GM18519 (cell line): ENCODE data around the gene ANHX.
"Not testable (repeated sequence)": the region's sequence is repeated elsewhere in the genome, so short reads cannot be mapped to it uniquely, and the experiment has no call there.

Experiments used
- ATAC-seq: cut with Tn5 transposase; IDR thresholded peaks from one replicate; pipeline ENCODE4 v1.9.1; 2021; ENCODE audit warnings: mild to moderate bottlenecking, moderate library complexity; ENCODE audit not compliant: unreplicated experiment, low FRiP score

The ANHX gene

DNA sequence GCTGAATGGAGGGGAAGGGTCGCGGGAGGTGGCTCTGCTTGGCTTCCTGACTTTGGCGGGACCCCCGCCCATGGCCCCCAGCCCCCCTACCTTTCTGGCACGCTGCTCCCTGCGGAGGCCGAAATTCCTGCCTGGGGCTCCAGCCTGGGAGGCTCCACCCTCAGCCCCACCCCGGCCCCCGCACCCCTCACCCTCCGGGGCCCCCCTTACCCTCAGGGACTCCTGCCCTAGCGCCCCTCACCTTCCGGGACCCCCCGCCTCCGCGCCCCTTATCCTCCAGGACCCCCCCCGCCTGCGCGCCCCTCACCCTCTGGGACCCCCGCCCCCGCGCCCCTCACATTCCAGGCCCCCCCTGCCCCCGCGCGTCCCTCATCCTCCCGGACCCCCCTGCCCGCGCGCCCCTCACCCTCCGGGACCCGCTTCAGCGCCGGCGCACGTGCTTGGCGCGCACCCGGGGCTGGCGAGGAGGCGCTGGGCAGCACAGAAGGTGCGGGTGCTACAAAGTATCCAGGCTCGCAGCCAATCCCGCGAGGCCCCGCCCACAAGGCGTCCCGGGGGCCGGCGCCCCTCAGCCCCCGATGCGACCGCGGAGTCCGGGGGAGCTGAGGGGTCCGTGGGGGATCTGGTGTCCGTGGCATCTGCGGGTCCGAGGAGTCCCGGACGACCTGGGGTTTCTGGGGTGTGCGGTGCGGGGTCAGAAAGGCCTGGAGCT is at the start of gene ANHX:
ANHX (minus strand) TSS at position 477 of the 712 bp plus-strand sequence. CDS start 1,521 bp downstream, outside the sequence.
- ATAC-seq = no peak

DNA sequence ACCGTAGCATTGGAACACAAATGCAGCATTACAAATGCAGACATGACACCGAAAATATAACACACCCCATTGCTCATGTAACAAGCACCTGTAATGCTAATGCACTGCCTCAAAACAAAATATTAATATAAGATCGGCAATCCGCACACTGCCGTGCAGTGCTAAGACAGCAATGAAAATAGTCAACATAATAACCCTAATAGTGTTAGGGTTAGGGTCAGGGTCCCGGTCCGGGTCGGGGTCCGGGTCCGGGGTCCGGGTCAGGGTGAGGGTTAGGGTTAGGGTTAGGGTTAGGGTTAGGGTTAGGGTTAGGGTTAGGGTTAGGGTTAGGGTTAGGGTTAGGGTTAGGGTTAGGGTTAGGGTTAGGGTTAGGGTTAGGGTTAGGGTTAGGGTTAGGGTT is 29.0 kb upstream of the ANHX start:
- not testable (repeated sequence) for ATAC-seq

DNA sequence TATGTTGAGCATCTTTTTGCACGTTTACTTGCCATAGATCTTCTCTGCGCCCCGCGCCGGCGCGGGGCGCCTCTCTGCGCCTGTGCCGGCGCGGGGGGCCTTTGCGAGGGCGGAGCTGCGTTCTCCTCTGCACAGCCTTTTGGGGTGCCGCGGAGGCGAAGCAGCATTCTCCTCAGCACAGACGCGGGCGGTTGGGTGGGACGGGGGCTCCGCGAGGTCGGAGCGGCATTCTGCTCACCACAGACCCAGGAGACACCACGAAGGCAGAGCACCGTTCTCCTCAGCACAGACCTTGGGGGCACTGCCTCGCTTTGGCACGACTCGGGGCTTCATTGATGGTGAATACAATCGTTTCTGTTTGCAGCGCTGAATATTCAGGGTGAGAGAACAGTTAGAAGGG is 28.5 kb upstream of the ANHX start:
- ATAC-seq = no peak

DNA sequence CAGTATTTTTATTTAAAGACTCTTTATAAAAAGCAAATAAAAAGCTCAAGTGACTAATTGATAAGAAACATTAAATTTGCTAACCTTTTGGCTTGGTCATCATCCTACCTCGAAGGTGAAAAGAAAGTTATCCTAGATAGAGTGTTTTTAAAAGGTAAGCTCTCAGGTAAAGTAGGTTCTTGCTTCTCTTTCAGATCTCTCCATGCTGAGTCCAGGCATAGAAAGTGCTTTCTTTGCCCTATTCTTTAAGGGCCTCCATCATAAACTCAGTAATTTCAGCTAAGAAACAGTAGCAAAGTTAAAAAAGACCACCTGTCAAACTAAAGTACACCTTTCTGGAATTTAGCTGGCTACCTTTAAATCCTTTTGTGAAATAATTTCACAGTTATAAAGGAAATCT is 20.6 kb upstream of the ANHX start:
- ATAC-seq = no peak

DNA sequence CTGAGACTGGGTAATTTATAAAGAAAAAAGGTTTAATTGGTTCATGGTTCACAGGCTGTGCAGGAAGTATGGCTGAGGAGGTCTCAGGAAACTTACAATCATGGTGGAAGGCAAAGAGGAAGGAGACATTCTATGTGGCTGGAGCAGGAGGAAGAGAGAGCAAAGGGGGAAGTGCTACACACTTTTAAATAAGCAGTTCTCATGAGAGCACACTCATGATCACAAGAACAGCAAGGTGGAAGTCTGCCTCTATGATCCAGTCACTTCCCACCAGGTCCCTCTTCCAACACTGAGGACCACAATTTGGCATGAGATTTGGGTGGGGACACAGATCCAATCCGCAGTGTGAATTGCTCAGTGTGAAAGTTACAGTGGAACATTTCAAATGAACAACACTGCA is 20.2 kb upstream of the ANHX start:
- not testable (repeated sequence) for ATAC-seq

DNA sequence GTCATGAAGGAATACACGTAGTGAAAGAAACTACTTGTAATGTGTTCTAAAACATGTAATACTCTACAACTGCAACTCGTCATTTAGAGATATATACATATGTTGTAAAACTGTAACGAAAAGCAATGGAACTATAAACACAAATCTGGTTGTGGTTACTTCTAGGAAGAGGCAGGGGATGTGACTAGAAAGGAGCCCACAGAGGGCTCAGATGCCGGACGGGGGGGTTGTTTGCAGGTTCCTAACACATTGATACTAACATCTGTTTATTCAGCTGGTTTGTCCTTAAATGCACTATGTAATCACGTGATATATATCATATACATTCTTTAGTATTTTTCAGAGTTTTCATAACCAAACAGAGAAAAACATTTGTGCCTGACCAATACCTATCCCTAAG is 16.1 kb upstream of the ANHX start:
- ATAC-seq = no peak

DNA sequence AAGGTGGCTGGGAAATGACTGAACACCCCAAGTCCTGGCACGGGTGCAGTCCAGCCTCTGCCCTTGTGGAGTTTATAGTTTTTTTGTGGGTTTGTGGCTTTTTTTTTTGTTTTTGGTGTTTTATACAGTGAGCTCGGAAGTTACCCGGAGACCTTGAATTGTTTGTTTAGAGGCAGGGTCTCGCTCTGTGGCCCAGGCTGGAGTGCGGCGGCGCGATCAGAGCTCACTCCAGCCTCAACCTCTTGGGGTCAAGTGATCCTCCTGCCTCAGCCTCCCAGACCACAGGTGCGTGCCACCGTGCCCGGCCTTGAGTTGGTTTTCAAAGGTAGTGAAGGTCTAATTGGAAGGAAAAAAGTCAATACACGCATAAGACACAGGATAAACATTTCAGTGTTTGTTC is 879 bp upstream of the ANHX start:
- ATAC-seq = no peak

DNA sequence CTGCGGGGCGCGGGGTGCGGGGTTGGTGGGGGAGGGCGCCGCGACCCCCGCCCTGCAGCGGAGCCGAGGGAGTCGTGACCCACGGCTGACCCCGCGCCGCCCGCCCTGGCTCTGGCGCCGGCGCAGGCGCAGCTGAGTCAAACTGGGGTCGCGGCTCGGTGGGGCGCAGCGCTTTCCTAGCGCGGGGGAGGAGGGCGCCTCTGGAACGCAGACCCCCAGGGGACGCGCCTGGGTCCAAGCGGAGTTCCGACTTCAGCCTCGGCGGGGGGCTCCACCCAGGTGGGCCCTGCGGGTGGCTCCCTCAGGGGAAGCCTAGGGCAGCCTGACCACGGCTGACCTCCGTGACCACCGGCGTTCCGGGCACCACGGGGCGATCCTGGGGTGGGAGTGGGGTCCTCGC is 467 bp upstream of the ANHX start:
- ATAC-seq = no peak

DNA sequence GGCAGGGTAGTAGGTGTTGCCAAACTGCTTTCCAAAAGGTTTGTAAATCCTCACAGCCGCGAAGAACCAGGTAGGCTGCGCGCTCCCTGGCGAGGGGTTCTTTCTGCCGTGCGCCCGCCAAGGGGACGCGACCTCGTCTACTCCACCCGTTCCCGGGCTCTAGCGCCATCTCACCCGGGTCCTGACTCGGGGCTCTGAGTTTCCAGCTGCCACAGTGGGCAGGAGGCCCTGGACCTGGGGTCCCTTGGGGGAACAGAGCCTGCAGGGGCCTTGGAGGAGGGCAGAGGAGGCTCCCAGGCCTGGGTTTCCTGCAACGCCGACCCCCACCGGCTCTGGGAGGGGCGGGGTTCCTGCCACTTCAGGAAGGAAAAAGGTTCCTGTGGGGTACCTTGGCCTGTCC is 706 bp downstream of the ANHX start:
- ATAC-seq = no peak

DNA sequence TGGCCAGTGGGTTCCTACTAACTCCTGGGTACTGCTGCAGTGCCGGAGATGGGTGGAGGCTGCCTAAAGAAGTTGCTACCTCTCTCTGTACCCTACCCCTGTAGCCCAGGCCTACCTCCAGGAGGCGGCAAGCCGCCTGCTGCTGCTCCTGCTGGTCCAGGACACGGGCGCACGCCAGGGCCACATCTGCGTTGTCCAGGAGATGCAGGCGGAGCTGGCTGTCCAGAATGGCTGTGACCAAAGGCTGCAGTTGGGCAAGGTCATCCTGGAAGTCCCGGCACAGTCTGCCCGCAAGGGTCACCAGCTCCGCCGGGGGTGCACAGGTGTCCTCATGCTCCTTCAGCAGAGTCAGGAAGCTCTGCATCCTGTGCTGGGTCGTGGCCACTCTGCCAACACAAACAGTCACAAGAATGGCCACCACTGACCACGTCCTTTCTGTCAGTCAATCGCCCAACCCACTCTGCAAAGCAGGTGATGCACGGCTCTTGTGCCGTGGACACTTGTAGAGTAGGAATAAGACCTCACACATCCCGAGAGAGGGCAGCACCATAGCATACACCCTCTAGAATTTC is 1.6 kb downstream of the ANHX start:
- ATAC-seq = no peak

DNA sequence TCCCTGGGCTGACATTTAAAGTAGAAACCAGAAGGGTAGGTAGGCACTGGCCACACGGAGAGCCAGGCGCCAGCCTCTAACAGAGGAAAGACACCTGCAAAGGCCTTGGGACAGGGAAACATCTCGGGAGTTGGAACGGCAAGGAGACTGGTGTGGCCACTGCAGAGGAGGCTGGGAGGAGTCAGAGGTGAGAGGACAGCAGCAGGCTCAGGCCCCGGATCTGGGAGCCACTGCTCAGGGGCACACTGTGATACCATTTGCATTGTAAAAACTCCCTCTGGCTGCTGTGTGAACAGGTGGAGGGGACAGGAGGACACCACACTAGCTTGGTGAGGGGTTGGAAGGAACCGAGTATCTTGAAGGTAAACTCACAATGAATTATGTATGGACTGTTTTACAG is 2.7 kb downstream of the ANHX start:
- no peak for ATAC-seq

DNA sequence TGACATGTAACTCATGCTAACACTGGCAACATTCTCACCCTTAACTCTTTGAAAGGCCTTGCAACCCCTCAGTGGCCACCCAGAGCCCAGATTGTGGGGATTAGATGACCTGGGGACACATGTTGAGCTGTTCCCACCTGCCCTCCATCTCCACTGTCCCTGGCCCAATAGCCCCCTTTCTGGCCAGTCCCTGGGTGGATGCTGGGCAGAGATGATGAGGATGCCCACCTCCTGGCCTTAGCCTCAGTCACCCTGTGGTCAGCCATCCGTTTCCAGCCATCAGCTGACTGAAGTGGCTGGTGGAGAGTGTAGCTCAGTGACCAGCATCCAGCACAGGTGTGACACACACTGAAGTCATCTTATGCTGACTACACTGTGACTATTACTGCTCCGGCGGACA is 4.7 kb downstream of the ANHX start:
- no peak for ATAC-seq

DNA sequence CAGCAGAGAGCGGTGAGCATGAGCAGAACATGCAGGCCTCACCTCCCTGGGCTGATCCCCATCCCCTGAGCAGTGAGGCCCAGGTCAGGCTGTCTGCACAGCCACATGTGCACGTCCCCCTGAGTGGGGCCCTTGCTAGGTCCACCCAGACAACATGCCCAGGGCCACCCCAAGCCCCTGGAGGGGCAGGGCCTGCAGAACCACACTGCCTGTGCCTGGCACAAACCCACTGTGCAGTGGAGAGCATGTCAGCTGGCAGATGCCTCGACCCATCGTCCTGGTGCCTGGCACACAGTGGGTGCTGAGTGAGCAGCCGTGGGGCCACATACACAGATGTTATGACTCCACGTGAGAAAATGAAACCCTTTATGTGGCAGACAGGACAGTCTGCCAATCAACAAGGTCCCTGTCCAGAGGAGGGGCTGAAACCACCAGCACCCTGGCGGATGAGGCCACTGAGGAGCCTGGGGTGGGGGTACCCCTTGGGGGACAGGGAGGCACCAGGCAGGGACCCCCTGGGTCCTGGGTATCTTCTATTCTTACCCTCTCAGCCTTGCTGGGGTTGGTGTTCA is 8.3 kb downstream of the ANHX start:
- ATAC-seq = no peak

DNA sequence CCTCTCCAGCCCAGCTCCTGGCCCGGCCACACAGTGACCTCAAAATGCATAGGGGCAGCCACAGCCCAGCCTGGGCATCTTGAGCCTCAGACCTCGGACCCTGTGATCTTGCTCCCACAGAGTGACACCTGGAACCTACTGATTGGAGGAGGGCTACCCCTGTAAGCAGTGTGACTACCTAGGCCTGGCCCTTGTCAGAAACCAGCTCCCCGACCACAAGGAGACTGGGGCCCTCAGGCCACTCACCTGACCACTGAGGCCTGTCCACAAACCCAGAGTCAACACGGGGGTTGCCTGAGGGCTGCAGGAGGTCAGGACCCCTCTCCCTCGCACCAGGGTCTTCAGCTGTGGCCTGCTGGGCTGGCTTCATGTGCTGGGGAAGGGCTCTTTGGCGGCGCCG is 9.0 kb downstream of the ANHX start:
- ATAC-seq = no peak

DNA sequence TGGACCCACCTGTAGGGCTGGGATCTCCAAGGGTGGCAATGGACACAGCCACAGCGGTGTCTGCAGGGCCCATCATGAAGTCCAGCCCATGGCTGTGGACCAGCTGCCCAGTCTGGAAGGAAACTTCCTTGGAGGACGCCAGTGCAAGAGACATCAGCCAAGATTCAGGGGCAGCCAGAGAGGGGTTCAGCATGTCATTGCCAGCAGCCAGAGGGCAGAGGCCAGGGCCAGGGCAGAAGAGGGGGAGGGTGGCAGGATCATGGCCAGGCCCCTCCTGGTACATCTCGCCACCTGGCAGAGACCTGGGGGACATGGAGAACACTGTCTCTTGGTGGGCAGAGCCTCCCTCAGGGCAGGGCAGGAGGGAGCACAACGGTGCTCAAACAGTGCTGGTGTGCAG is 10.2 kb downstream of the ANHX start:
- ATAC-seq = no peak

DNA sequence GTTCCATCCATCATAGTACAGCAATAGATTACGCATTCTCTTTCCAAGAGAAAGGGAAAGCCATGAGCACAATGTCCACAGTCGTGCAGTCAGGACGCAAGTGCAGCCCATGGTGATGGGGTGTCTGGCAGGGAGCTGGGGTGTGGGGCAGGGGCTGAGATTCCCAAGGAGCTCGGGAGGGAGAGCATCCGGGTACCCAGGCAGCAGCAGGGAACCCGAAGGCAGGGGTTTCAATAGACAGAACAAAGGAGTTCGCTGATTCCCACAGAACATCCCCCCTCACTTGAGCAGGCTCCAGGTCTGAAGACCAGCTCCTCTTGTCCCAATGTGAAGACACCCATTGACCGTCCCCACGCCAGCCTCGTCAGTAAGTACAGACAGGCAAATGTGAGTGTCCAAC is 13.5 kb downstream of the ANHX start:
- no peak for ATAC-seq

DNA sequence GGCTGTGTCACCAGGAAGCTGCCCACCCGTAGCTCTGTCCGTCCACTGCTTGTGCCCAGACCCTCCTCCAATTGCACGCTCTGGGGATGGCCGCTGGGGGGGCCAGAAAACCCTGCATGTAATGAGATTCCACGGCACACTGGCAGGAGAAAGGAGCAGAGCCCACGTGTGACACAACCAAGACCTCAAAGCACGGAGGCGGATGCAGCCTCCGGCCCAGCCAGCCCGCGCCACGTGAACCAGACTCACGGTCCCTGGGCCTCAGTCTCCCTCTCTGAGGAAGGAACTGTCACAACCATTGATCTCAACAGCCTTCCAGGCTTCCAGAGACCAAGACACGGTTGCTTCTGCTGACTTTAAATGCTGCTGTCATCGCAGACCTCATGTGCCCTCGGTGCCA is 14.4 kb downstream of the ANHX start:
- ATAC-seq = no peak

DNA sequence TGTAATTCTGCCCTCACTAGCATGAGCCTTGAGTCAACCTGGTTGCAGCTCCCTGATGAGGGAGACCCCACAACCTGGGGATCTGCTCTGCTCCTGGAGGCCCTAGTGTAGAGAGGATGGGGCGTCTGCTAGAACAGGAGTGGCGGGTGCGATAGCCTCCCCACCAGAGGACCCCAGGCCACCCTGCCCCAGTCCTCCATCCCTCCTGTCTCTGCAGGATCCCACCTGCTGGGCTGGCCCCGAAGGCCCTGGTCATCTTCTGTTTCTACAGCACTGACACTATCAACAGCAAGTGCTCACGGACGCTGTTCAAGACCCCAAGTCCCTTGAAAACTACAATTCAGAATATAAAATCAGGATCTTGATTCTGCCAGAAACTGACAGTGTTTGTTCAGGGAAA is 15.2 kb downstream of the ANHX start:
- no peak for ATAC-seq

DNA sequence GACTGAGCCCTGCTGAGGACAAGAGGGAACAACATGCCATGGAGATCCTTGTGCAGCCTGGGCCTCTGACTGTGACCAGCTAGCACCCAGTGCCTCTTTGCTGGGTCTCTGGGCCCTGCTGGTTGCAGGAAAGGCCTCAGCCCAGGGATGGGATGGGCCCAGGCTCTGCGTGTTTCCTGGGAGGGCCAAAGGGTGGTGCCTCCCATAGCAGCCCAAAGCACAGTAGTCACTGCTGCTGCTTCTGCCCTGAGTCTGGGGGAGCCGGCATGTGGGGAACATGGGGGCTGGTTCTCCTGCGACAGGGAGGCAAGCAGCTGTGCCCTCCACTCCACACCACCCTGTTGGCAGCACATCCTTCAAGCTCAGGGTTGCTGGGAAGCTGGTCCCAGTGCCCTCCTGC is 18.5 kb downstream of the ANHX start:
- ATAC-seq = no peak

DNA sequence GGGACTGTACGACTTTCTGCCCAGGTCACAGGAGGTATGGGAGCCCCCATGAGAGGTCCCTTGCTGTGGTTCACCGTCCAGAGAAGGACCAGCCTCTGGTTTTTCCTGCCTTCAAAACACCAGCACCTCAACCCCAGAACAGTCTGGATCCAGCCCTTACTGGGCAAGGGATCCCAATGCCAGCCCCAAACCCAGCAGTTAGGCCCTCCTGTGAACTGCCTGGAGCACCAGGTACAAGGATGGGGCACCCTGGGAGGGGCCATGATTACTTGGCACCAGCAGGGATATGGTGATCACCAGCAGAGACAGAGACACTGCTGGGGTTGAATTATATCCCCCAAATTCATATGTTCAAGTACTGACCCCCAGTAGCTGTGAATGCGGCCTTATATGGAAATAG is 20.0 kb downstream of the ANHX start:
- no peak for ATAC-seq

DNA sequence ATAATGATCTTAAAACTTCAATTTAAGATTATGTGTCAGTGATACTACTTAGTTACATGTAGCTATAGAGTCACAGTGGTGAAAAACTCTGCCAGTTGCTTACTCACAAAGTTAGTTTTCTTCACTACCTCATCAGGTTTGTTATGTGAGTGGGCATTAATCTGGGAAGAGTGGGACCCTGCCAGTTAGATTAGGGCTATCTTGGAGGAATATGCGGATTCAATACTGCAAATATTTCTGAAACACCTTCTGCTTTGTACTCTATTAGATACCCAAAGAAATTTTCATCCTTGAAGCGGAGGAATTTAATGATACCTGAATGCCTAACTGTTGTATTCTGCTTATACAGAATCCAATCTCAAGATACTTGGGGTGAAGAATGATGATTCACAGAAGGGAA is 29.3 kb downstream of the ANHX start:
- no peak for ATAC-seq

DNA sequence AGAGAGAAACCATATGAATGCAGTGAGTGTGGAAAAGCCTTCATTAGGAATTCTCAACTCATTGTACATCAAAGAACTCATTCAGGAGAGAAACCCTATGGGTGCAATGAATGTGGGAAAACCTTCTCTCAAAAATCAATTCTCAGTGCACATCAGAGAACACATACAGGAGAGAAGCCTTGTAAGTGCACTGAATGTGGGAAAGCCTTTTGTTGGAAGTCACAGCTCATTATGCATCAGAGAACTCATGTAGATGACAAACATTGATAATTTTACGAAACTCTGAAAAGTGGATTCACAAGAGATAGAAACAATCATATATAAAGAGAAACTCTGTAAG is 31.4 kb downstream of the ANHX start:
- no peak for ATAC-seq
